ENCODE results near the gene UMOD. TPM values are rescaled to one million over a fixed set of nuclear protein-coding genes. Genes with fewer than 3 reads are reported as not detected.
"Not testable (repeated sequence)": the region's sequence is repeated elsewhere in the genome, so short reads cannot be mapped to it uniquely, and the experiment has no call there.

The UMOD gene
- polyA plus RNA-seq, 1 donor from 2014 or later: not detected

- H3K4me3 Mint-ChIP-seq, H3K9me3 Mint-ChIP-seq, H3K27me3 Mint-ChIP-seq, H3K36me3 Mint-ChIP-seq, H3K4me1 Mint-ChIP-seq, H3K27ac Mint-ChIP-seq: not testable (repeated sequence)
Measured at GRCh38 chr16:20321051-20321450, 31.5 kb downstream of the UMOD start.

GRCh38 chr16:20320592-20320991 is 31.9 kb downstream of the UMOD start:
- Mint-ChIP-seq H3K27me3 (peaks cover 2% of the 10 kb centered on the region), H3K27ac (no peak overlapping the region), H3K36me3 (no peaks in the 10 kb centered on the region), H3K9me3 (no peaks in the 10 kb centered on the region), H3K4me3 (no peak overlapping the region), H3K4me1 (no peaks in the 10 kb centered on the region)

DNA sequence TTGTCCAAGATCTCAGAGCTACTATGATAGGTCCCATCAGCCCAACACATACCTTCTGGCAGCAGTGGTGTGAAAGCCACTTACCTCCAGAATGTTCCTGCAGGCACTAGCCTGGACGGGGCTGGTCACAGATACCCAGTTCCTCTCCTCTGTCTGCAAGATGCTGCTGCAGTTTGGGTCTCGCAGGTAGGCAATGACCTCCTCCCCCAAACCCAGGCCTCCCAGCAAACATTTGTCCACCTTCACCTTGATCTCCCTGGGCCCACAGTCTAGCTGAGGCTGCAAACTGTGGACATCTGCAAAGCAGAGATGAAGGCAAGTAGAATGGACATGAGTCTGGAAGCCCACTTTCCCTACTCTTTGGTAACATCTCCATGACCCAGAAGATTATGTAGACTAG is 32.3 kb downstream of the UMOD start:
- Mint-ChIP-seq H3K9me3 (no peaks in the 10 kb centered on the region), H3K4me3 (no peak overlapping the region), H3K27ac (no peak overlapping the region), H3K4me1 (no peaks in the 10 kb centered on the region), H3K36me3 (no peaks in the 10 kb centered on the region), H3K27me3 (peaks cover 2% of the 10 kb centered on the region)

- Mint-ChIP-seq H3K4me1 (no peaks in the 10 kb centered on the region), H3K36me3 (no peaks in the 10 kb centered on the region), H3K4me3 (no peak overlapping the region), H3K27me3 (peaks cover 4% of the 10 kb centered on the region), H3K9me3 (no peaks in the 10 kb centered on the region), H3K27ac (no peak overlapping the region)
Measured at GRCh38 chr16:20319406-20319805, 33.1 kb downstream of the UMOD start.

DNA sequence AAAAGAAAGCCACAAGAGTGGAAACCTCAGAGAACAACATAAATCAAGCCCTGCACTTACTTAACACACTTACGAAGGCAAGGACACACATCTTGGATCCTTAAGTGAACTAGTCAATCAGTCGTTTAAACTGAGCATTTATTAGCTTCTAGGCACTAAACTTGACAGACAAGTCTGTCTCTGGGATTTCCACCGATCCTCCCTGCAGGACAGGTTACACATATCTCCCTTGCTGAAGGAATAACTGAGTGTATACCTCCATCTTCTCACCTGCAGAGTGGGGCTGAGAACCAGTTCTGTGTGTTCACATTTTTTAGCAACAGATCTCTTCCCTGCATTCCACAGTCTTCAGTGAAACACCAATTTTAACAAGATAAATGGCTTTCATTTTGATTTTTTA is 34.1 kb downstream of the UMOD start:
- peaks cover 0 to 1% (median 0%) of the 10 kb centered on the region in 3 donors for H3K9me3 Mint-ChIP-seq
- no peaks in the 10 kb centered on the region for H3K4me1 Mint-ChIP-seq
- peaks cover 6% of the 10 kb centered on the region for H3K27me3 Mint-ChIP-seq
- H3K4me3 Mint-ChIP-seq: no peak overlapping the region
- no peak overlapping the region for H3K27ac Mint-ChIP-seq
- H3K36me3 Mint-ChIP-seq: no peaks in the 10 kb centered on the region

DNA sequence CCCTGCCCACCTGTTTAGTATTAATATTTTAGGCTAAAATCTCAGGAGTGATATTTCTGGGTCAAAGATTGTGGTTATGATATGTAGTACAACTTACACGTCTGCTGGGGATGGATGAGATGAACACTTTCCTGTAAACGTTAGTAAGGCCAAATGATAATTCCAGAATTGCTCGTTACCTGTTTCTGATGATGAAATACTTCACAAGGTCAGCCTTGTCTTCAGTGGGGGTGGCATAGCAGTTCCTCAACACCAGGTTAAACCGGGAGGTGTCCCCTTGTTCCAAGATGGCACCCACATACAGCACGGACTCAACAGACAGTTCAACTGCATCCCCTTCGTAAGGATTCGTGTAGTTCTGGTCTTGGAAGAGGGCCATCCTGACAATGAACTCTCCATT is 34.5 kb downstream of the UMOD start:
- Mint-ChIP-seq H3K4me3 (no peak overlapping the region), H3K27ac (no peak overlapping the region), H3K36me3 (no peaks in the 10 kb centered on the region), H3K27me3 (peaks cover 6% of the 10 kb centered on the region), H3K9me3 (peaks cover 0 to 4% (median 0%) of the 10 kb centered on the region in 3 donors), H3K4me1 (no peaks in the 10 kb centered on the region)

- H3K4me1 Mint-ChIP-seq: no peaks in the 10 kb centered on the region
- no peaks in the 10 kb centered on the region for H3K36me3 Mint-ChIP-seq
- H3K9me3 Mint-ChIP-seq: peaks cover 0 to 6% (median 0%) of the 10 kb centered on the region in 3 donors
- H3K27ac Mint-ChIP-seq: no peak overlapping the region
- peaks cover 6% of the 10 kb centered on the region for H3K27me3 Mint-ChIP-seq
- H3K4me3 Mint-ChIP-seq: no peak overlapping the region
Measured at GRCh38 chr16:20317117-20317516, 35.4 kb downstream of the UMOD start.

GRCh38 chr16:20316715-20317114 is 35.8 kb downstream of the UMOD start:
- Mint-ChIP-seq H3K27me3 (peaks cover 6% of the 10 kb centered on the region), H3K36me3 (no peaks in the 10 kb centered on the region), H3K4me1 (no peaks in the 10 kb centered on the region), H3K27ac (no peak overlapping the region), H3K4me3 (no peak overlapping the region), H3K9me3 (peaks cover 0 to 8% (median 0%) of the 10 kb centered on the region in 3 donors)

- no peaks in the 10 kb centered on the region for H3K4me1 Mint-ChIP-seq
- peaks cover 6% of the 10 kb centered on the region for H3K27me3 Mint-ChIP-seq
Measured at GRCh38 chr16:20315764-20316163, 36.8 kb downstream of the UMOD start.

GRCh38 chr16:20314575-20314974 is 37.9 kb downstream of the UMOD start:
- peaks cover 0 to 8% (median 0%) of the 10 kb centered on the region in 3 donors for H3K9me3 Mint-ChIP-seq
- no peaks in the 10 kb centered on the region for H3K36me3 Mint-ChIP-seq
- H3K27ac Mint-ChIP-seq: no peak overlapping the region

More at GRCh38 chr16:20315764-20316163, 36.8 kb downstream of the UMOD start:
- H3K4me3 Mint-ChIP-seq: no peak overlapping the region
- no peak overlapping the region for H3K27ac Mint-ChIP-seq
- H3K36me3 Mint-ChIP-seq: no peaks in the 10 kb centered on the region
- peaks cover 0 to 8% (median 0%) of the 10 kb centered on the region in 3 donors for H3K9me3 Mint-ChIP-seq

DNA sequence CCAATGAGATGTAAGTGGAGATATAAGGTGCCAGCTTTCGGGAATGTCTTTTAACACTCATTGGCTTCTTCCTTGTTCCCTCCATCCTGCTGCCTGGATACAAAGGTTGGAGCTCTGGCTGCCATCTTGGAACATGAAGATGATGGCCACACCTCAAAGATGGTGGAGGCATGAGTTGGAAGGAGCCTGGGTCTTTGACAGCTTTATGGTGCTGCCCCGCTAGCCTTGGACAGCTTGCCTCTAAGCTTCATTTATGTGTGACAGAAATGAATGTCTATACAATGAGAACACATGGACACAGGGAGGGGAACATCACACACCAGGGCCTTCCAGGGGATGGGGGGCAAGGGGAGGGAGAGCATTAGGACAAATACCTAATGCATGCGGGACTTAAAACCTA is 38.8 kb downstream of the UMOD start:
- Mint-ChIP-seq H3K9me3 (peaks cover 0 to 8% (median 0%) of the 10 kb centered on the region in 3 donors), H3K4me1 (no peaks in the 10 kb centered on the region), H3K27me3 (peaks cover 5% of the 10 kb centered on the region), H3K27ac (no peak overlapping the region), H3K4me3 (no peak overlapping the region), H3K36me3 (no peaks in the 10 kb centered on the region)

More at GRCh38 chr16:20314575-20314974, 37.9 kb downstream of the UMOD start:
- Mint-ChIP-seq H3K4me3 (no peak overlapping the region), H3K27me3 (peaks cover 6% of the 10 kb centered on the region), H3K4me1 (no peaks in the 10 kb centered on the region)

DNA sequence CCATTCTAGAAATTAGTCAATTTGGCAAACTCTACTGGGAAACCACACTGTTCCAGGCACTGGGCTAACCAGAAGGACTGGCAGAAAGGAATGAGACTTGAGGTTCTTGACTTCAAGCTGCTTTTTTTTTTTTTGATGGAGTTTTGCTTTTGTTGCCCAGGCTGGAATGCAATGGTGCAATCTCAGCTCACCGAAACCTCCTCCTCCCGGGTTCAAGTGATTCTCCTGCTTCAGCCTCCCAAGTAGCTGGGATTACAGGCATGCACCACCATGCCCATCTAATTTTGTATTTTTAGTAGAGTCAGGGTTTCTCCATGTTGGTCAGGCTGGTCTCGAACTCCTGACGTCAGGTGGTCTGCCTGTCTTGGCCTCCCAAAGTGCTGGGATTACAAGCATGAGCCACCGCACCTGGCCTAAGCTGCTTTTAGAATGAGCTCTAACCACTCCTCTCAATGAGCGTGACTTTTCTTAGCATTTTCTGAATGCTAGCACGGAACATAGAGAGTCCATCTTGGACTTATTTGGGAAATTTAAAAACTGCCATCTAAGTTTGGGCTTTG is 39.9 kb downstream of the UMOD start:
- H3K27me3 Mint-ChIP-seq, H3K9me3 Mint-ChIP-seq, H3K27ac Mint-ChIP-seq, H3K4me1 Mint-ChIP-seq, H3K36me3 Mint-ChIP-seq, H3K4me3 Mint-ChIP-seq: not testable (repeated sequence)

DNA sequence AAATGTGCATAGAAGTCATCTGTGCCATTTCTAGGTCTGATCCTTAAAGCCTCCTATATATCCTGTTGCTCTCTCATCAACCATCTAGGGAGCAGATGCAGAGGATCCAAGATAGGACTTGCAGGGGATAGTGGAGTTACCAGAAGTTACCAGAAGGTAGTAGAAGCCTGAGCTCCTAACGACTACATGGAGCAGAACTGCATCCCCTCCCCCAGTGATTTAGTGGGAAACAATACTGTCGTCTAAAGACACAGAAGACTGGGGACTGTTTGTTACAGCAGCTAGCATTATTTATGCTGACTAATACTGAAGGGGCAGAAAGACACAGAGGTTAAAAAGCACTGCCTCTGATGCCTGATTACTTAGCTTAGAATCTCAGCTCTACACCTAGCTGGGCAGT is 41.0 kb downstream of the UMOD start:
- Mint-ChIP-seq H3K4me1 (no peaks in the 10 kb centered on the region), H3K4me3 (no peak overlapping the region)

DNA sequence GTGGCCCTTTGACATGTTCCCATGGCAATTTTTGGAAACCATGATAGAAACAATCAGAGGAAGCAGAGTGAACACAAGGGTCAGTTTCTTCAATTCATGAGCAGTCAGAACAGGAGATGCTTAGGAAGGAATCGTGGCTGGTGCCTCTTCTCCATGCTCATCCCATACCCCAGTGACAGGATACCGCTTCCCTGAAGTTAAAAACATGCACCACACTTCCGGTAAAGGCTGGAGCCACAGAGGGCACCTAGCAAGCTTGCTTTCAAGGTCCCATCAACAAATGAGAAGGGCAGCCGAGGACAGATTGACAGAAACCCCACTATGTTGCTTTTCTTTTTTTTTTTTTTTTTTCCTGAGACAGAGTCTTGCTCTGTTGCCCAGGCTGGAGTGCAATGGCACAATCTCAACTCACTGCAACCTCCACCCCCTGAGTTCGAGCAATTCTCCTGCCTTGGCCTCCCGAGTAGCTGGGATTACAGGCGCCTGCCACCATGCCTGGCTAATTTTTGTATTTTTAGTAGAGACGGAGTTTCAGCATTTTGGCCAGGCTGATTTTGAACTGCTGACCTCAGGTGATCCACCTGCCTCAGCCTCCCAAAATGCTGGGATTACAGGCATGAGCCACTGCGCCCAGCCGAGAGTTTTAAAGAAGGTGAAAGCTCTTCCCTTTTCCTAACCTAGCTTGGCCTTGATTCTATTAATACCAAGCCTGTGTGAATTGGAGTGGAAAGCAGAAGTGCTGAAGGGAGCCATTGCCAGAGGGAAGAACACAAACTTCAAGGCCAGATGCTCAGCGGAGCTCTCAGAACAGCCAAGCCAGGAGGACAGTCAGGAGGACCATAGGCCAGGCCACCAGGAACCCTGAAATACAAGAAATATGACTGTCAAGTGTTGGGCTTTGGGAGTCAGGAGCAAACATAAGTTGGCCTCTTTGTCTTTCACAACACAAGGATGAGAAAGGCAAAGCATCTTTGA is 41.8 kb downstream of the UMOD start:
- H3K27ac Mint-ChIP-seq: no peak overlapping the region
- no peak overlapping the region for H3K4me3 Mint-ChIP-seq
- peaks cover 5% of the 10 kb centered on the region for H3K27me3 Mint-ChIP-seq
- H3K9me3 Mint-ChIP-seq: peaks cover 0 to 8% (median 0%) of the 10 kb centered on the region in 3 donors
- no peaks in the 10 kb centered on the region for H3K36me3 Mint-ChIP-seq
- no peaks in the 10 kb centered on the region for H3K4me1 Mint-ChIP-seq

More for the DNA sequence above, 41.0 kb downstream of the UMOD start:
- H3K9me3 Mint-ChIP-seq: peaks cover 0 to 8% (median 0%) of the 10 kb centered on the region in 3 donors
- H3K27me3 Mint-ChIP-seq: peaks cover 5% of the 10 kb centered on the region
- no peak overlapping the region for H3K27ac Mint-ChIP-seq
- H3K36me3 Mint-ChIP-seq: no peaks in the 10 kb centered on the region

- no peak overlapping the region for H3K27ac Mint-ChIP-seq
- no peaks in the 10 kb centered on the region for H3K4me1 Mint-ChIP-seq
- no peaks in the 10 kb centered on the region for H3K36me3 Mint-ChIP-seq
- peaks cover 5% of the 10 kb centered on the region for H3K27me3 Mint-ChIP-seq
- H3K4me3 Mint-ChIP-seq: no peak overlapping the region
- H3K9me3 Mint-ChIP-seq: peaks cover 0 to 8% (median 0%) of the 10 kb centered on the region in 3 donors
Measured at GRCh38 chr16:20309786-20310185, 42.7 kb downstream of the UMOD start.
